HG03460 (cell line): Measurements from ENCODE around the gene METTL24.

Source experiments
- ATAC-seq: cut with Tn5 transposase; IDR thresholded peaks from one replicate; pipeline ENCODE4 v1.9.1; 2021; ENCODE audit not compliant: unreplicated experiment

METTL24 gene

DNA sequence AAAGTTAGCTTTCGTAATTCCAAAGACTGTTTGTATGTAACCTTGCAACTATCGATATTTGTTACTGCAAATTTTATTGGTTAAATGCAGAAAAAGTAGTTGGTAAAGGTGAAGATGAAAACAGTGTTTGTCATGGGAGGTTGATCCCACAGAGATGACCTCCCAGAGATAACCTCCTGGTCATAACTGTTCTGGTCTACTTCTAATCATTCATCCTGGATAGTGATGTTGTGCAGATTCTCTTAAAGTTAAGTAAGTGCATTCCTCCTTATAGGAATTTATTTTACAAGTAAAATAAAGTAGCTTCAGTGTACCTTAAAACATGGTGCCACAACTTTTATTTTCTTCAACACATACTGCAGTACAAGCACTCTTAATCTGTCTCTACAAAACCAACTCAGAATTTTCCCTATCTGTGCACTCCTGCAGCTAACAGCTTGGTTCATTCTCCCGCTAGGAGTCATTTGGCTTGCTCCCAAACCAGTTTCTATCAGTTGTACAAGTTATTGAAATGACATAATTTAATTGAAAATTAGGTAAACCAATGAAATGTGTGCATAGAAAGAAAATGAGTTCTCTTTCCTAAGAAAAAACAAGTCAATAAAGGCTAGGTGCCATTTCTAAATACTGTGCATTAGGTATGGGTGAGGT is 19.2 kb downstream of the METTL24 start:
- ATAC-seq, result no peak

DNA sequence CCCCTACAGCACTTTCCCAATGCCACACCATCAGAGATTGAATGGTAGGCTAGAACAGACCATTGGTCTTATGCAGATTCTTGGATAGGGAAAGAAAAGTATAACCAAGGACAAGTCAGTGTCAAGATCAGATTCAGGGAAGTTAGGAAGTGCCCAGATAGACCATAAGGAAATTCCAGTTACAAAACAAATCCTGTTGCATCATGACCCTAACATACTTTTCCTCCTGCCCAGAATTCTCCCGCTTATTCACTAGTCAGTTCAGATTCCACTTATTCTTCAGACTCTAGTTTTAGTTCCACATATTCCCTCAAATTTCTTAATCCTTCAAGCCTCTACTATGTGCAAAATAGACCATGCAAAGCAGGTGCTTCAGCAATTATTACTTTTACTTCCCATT is 20.7 kb downstream of the METTL24 start:
- no peak for ATAC-seq

DNA sequence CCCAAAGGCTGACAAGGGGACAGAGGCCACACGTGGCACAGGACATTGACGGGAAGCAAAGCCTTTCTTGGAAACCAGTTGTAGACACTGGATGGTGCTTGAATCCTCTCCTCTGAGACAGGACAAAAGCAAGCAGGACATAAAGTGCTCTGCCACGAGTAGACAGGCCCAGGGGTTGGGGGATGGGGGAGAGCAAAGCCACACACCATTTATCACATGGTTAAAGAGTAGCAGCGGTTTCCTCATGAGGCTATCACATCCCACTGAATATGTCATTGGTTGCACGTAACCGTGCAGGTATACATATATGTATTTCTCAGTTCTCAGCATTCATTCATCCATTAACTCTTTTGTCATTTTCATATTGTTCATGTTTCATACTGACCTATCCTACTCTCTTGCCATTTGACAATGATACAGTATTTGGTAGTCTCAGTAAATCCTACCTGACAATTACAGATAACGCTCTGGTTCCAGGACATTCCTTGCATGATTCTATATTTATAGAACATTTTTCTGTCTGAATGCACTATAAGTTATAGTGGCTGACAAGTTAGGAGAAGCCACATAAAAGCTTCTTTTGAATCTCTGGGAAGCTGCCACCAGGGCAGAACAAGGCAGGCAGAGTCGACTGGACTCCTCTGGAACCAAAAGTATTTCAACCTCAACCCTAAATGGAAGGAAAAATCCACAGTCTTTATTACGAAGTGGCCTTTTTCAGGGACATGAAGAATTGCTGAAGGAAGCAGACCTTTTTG is 23.5 kb downstream of the METTL24 start:
- ATAC-seq, result no peak

DNA sequence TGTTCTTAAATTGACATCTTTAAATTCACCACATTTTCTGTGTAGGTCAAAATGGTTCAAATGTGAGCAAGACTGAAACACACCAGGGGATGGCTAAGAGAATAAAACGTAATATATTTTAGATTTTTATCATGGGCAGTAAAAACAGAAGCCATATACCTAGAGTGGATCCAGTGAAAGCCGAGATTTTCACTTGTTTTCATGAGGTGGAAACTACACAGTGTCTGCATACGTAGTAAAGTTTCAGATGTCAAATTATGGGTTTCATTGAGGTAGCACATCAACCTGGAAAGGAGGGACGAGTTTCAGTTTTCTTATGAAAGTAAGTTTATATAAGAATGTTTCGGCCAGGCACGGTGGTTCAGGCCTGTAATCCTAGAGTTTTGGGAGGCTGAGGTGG is 25.9 kb downstream of the METTL24 start:
- ATAC-seq, result no peak

DNA sequence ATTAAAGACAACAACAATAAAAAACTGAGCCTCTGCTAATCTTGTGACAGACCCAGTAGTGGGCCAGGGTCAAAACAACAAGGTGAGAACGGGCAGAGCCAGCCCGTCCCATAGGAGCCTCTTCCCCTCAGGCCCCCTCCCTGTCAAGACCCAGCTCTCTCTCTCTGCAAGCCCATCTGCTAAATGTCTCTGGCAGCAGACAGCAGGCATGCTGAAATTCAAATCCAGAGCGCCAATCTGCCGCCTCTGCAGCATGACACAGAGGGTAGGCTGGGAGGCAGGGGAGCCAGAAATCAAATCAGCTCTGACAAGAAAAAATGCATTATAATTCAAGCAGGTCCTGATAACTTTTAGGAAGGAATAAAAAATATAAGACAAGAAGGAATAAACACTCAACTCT is 26.3 kb downstream of the METTL24 start:
- ATAC-seq, result no peak

DNA sequence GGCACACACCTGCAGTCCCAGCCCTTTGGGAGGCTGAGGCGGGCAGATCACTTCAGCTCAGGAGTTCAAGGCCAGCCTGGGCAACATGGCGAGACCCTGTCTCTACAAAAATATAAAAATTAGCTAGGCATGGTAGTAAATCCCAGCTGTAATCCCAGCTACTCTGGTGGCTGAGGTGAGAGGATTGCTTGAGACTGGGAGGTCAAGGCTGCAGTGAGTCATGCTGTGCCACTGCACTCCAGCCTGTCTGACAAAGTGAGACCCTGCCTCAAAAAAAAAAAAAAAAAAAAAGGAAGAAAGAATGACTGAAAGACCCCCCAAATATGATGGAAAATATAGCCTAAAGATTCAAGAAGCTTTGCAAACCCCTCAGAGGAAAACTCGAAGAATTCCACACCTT is 26.8 kb downstream of the METTL24 start:
- ATAC-seq, result no peak

DNA sequence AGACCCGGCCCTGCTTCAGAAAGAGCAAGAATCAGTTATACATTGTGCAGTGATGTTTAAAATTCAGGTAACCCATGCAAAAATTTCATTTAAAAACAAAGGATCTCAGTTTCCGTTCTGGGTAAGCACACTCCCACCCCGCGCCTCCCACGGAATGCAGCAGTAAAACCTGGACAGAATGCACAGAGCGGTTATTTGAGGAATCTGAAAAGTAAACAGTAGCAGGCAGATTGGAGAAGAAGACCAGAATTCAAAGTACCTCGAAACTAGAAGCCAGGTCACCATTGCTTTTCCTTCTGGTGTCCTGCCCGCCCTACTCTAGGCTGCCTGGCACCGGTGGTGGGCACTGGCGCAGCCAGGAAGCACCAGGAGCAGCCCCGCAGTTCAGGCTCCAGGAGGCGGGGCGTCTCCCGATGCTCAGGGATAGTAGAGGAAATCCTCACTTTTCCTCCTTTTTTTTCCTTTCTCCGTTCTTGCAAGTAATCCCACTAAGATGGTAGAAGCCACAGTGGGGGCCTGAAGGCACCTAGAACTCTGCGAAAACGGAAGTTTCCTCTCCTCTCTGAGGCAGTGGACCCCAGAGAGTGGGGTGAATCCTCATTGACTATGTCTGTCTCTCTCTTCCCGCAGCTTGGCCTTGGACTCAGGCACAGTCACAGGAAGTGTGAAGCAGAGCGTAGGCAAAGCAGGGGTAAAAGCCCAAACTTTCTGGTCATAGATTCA is 28.3 kb downstream of the METTL24 start:
- ATAC-seq, result no peak

DNA sequence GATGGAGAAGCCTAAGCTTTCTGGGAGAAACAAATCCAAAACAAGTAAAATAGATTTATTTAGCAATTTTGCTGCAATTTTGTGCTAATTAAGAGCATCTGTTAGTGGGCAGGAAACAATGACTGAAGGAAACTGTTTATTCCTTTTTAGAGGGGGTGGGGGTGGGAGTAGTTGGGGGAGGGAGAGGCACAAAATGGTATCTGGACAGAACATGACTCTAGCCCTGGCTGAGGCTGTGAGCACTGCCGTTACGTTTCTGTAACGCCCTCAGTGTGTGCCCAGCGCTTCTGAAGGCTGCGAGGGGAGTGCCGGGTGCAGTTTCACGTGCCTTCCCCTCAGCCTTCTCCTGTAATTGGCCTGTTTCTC is 28.8 kb downstream of the METTL24 start:
- no peak for ATAC-seq

DNA sequence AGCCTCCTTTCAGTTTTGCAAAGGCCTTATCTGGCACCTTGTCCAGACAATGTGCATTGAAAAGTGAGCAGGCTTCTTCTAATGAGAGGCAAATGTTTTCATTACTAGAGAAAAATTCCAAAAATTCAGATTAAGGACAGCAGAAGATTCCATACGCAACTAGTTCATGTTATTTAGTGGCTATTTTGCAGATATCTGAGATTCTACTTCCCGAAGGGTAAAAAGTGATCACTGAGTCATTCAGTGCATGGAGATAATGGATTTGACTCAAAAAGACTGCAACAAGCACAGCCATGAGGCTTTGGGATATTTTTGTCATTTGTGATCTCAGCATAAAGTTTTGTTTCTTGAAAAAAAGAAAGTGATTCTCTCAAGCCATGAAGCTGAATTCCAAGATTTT is 29.9 kb downstream of the METTL24 start:
- ATAC-seq, result no peak

DNA sequence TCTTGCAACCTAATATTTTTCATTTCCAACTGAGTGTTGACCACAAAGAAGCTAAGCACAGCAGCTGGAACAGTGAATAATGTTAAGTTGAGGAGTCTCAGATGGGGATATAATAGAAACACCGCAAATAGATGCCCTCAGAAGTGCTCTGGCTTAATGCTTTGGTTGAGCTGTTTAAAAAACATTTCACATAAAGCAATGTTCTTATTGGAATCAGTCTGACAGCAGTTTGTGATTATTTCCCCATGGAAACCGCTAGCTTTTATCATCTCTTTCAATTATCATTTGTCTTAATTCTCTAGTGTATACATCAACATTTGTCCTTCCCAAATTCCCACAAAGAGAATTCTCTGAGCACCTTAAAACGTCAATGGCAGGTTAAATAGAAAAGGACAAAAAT is 30.8 kb downstream of the METTL24 start:
- ATAC-seq, result no peak

DNA sequence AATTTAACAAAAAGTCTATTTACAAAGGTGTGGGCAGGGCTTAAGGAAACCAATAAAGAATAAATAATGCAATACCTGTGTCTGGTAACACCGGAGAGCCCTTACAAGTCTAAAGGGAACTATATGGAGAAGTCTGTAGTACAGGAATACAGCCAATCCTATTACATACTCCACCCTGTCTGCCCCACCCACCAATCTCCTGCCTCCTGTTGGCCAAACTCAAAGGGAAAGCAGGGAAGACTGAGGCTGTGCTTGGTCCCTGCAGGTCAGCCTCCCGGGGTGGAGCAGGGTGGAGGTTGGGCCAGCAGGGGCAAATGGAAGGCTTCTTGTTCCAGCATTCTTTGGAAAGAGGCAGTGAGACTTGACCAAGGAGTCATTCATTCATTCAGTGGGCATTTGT is 31.5 kb downstream of the METTL24 start:
- ATAC-seq, result no peak

DNA sequence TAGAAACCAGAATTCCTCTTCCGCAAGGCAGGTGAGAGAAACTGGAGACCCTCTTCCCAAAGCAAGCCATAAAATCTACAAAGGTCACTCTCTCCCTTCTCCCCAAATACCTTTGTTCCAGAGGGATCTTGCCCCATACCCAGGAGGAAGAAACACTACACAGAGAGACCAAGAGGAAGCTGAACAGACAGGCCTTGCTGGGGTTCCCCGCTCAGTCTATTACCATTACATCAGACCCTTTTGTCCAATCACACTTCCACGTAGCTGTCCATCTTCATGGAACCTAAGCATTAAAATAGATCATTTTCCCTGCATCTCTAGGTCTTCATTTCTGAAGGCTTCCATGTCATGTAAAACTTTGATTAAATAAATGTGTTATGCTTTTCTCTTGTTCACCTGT is 32.1 kb downstream of the METTL24 start:
- no peak for ATAC-seq

DNA sequence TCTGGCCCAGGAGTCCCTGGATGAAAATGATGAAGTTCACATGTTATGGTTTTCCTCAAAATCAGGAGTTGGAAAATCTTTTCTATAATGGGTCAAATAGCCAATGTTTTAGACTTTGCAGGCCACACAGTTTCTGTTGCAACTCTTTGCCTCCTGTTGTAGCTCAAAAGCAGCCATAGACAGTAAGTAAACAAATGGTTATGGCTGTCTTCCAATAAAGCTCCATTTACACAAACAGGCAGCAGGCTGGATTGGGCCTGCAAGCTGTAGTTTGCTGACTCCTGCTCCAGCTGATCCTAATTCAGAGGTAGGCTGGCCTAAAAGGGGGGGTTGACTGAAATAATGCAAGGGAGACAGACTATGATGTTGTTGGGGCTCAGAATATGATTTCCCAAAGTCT is 33.0 kb downstream of the METTL24 start:
- ATAC-seq, result no peak

DNA sequence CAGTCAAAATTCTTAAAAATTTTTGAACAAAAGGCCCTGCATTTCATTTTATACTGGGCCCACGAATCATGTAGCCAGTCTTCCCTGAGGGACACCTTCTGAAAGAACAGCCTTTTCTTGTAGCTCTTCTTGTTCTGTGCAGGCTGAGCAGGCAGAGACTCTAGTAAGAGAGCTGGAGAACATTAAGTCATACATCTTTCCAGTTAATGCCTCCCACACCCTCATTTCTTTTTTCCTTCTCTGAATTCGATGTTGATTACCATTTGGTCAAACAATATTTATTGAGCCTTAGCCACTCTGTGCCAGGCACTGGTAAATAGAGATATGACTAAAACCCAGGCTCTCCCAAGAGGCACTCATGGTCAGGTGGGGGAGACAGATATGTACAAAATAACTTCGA is 33.6 kb downstream of the METTL24 start:
- ATAC-seq, result no peak

DNA sequence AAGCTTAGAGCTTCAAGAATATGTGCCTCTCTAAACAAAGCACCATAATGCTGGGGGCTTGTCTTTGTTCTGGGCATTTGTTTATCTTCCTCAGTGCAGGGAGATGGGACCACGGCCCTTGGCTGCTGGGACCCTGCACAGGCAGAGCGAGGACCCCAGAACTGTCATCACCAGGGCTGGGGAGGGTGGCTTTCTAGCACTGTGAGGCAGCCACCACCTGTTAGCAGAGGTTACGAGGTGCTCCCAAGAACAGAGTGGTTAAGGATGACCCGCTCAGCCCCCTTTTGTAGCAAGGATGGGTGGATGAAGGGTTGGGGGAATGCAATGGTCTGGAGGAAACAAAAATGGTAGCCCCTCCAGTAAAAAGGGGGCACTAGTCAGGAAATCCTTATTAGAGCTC is 34.9 kb downstream of the METTL24 start:
- no peak for ATAC-seq

DNA sequence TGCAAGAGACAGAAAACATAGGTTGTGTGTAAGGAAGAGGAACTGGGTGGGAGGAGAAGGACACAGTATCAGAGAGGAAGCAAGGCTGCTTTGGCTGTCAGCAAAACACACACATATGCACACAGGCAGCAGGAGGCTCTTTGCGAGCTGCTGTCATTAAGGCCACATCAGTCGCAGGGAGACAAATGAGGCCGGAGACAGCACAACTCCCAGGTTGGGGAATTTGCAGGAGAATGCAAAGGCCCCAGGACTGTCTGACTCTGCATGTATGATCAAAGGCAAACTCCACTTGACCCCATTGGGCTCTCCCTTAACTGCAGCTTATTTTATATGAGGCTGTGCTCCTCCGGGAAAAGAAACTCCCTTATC is 35.3 kb downstream of the METTL24 start:
- no peak for ATAC-seq

DNA sequence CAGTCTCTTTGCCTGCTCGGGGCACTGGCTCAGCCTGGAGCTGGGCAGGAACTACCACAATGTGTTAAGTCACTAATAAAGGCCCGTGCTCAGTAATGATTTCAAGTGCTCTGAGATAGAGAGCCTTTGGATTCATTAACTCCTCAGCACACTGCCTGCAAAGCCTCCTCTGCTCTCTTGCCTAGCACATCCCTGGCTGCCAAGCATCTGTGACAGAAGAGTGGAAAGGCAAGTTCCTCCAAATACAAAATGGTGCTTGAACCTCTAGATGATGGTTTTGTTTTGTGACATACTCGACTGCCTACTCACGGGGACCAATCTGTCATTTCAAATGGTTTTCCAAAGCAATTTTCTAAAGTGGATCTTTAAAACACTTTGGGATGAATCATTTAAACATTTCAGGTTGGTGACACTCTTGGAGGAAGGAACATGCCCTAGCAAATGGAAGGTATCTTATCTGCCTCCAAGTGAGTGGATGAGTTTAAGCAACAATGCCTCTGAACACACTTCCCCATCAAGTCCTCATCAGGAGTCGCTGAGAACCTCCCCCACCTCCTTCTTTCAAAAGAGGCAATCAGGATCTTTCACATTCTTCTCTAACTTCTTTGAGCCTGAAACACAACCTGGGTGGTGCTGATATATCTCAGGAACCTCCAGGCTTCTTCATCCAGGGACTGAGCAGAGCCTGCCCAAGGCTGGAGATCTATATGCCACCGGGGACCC is 35.8 kb downstream of the METTL24 start:
- ATAC-seq, result no peak

DNA sequence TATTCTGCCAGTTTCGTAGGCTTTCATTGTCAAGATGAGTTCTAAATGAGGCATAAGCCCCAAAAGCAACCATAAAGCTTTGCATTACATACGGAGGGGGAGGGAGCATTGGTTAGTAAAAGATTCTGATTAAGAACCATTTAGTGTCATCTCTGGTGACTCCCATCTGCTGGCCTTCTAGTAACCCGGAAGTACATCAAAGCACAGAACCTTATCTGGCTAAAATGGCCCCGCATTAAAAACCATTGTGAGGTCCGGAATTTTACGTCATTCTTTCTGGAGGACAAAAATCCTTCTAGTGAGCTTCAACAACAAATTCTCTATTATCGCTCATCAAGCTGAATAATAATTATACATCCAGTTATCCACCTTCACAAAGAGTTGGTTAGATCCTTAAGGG is 37.8 kb downstream of the METTL24 start:
- no peak for ATAC-seq

DNA sequence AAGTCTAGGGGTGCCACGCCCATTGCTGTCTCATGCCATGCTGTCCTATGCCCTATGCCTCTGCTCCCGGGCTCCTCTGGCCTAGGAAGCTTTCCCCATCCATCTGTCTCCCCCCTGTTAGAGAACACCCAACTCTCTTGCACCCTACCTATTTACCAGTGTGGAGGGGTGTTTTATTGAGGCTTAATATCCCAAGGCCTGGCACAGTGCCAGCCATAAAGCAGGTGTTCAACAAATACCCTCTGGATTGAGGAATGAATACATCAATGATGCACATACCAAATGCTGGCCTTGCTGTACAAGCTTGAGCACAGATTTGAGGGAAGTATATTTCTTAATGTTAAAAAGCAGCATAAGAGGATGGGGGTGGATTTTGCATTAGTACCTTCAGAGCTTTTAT is 38.3 kb downstream of the METTL24 start:
- no peak for ATAC-seq

DNA sequence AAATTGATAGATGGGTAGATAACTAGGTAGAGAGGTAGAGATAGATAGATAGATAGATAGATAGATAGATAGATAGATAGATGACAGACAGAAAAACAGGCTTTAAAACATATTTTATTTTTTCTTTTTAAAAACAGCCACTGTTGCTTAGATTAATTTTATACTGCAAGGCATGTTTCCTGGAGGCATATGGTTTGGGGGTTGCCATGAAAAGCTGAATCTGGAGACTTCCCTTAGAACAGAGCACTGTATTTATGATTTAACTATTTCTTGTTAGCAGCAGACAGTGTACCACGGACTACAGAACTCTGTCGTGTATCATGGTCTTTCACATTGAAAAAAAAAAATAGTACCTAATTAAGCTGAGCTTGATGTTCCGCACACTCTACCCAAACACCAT is 38.8 kb downstream of the METTL24 start:
- no peak for ATAC-seq

DNA sequence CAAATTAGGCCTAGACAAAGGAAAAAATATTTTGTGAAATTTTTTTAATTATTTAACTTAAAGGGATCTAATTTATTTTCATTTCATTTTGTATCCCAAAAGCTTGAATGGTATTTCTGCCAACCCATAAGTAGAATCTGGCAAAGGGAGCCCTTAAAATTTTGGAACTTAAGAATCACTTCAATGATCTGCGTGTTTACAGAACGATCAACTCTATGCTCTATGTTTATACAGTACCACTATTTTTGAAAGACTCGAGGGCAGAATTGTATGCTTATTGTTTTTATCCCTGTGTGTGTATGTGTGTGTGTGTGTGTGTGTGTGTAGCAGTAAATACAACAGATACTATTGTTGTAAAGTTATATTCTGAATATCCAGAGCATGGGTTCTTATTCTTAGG is 39.2 kb downstream of the METTL24 start:
- no peak for ATAC-seq

DNA sequence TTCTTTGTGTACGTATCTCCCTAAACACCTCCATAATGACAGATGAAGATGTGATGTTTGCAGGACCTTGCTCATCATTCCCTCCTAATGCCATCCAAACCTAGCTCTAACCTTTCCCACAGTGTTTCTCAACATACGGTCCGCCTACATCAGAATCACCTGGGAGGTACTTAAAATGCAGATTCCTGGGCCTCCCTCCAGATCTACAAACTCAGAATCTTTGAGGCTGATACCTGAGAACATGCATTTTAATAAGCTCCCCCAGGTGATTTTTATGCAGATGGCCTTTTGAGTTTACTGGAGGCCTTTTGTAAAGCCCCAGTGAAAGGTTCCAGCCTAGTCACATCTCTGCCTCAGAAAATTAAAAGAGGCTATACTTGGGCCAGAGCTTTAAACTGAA is 40.5 kb downstream of the METTL24 start:
- ATAC-seq, result no peak
